Karpas-422 (cell line): Measurements from ENCODE around the gene LGR4. TPM values are rescaled to one million over a fixed set of nuclear protein-coding genes. Genes with fewer than 3 reads are reported as not detected.
"Not testable (repeated sequence)": the region's sequence is repeated elsewhere in the genome, so short reads cannot be mapped to it uniquely, and the experiment has no call there.

Source experiments
- DNase-seq: peaks from one replicate; pipeline ENCODE4 v3.0.0-alpha.2; 2015
- H2AFZ ChIP-seq: fragments of 200-600 bp; sonication (generic); 2 replicates; pipeline ENCODE4 v1.6.1; 2014; ENCODE audit warnings: antibody characterized with exemption, low read length, mixed read lengths
- H3K27ac ChIP-seq: fragments of 200-600 bp; sonication (generic); 2 replicates; pipeline ENCODE4 v1.5.1; 2014; ENCODE audit warnings: mild to moderate bottlenecking, low read length, moderate library complexity
- H3K27me3 ChIP-seq: fragments of 200-600 bp; sonication (generic); 2 replicates; pipeline ENCODE4 v1.6.1; 2014; ENCODE audit warnings: low read length, mixed read lengths
- H3K36me3 ChIP-seq: fragments of 200-600 bp; sonication (generic); 2 replicates; pipeline ENCODE4 v1.6.1; 2014; ENCODE audit warnings: low read length, mixed read lengths; ENCODE audit not compliant: insufficient read depth
- H3K4me1 ChIP-seq: fragments of 200-600 bp; sonication (generic); 2 replicates; pipeline ENCODE4 v1.6.1; 2014; ENCODE audit warnings: mild to moderate bottlenecking, low read length, mixed read lengths
- H3K4me2 ChIP-seq: fragments of 200-600 bp; sonication (generic); 2 replicates; pipeline ENCODE4 v1.6.1; 2014; ENCODE audit warnings: low read length, low read depth, mild to moderate bottlenecking; ENCODE audit not compliant: poor library complexity, severe bottlenecking
- H3K4me3 ChIP-seq: fragments of 200-600 bp; sonication (generic); 2 replicates; pipeline ENCODE4 v1.5.1; 2014; ENCODE audit warnings: mild to moderate bottlenecking, antibody characterized with exemption, low read length, mixed read lengths
- H3K79me2 ChIP-seq: fragments of 200-600 bp; sonication (generic); 2 replicates; pipeline ENCODE4 v1.6.1; 2014; ENCODE audit warnings: mild to moderate bottlenecking, low read length, mixed read lengths
- H3K9ac ChIP-seq: fragments of 200-600 bp; sonication (generic); 2 replicates; pipeline ENCODE4 v1.6.0; 2014; ENCODE audit warnings: low read length
- H3K9me2 ChIP-seq: fragments of 200-600 bp; sonication (generic), shearing (Covaris generic); replicated peaks from 2 replicates; pipeline ENCODE4 v1.6.0; 2014; ENCODE audit warnings: mild to moderate bottlenecking, low read length, moderate library complexity; ENCODE audit not compliant: insufficient read depth
- H3K9me3 ChIP-seq: fragments of 300-700, 200-600 bp; sonication (generic); 2 replicates; pipeline ENCODE4 v1.6.1; 2014; ENCODE audit warnings: low read length, mixed read lengths
- H4K20me1 ChIP-seq: fragments of 200-600 bp; sonication (generic); 2 replicates; pipeline ENCODE4 v1.6.1; 2014; ENCODE audit warnings: mild to moderate bottlenecking, antibody characterized with exemption, low read length, low read depth; ENCODE audit not compliant: insufficient read depth
- total RNA-seq: library from RNA; depleted of rRNA; stranded (reverse); fragments of >200 nt; shearing (Covaris generic); gene quantifications from 2 replicates; pipeline ENCODE4 v1.2.3, GENCODE V29; 2014; ENCODE audit warnings: low replicate concordance; rRNA removed

Gene LGR4
- total RNA-seq = 0.04 TPM in 1 of 2 replicates, not detected in the other

- H3K9me2 ChIP-seq = no peaks in the 10 kb centered on the region
- H4K20me1 ChIP-seq = no peaks in the 10 kb centered on the region
- H3K4me2 ChIP-seq = no peak within 1 kb of the TSS
- H3K9me3 ChIP-seq = no peaks in the 10 kb centered on the region
- no peaks in the 10 kb centered on the region for H3K27me3 ChIP-seq
- DNase-seq = no peak
- H3K79me2 ChIP-seq = no peaks in the 10 kb centered on the region
- H3K27ac ChIP-seq = no peak within 1 kb of the TSS
- H3K4me3 ChIP-seq = no peak within 1 kb of the TSS
- H3K4me1 ChIP-seq = no peaks in the 10 kb centered on the region; the same call in 1 of the 2 replicates
- no peak within 1 kb of the TSS for H2AFZ ChIP-seq
- H3K9ac ChIP-seq = no peak within 1 kb of the TSS
- H3K36me3 ChIP-seq = no peaks in the 10 kb centered on the region
Measured at GRCh38 chr11:27472398-27473016, at the start of gene LGR4. Gene LGR4, minus strand, starts transcription at chr11:27472790. Its CDS starts 488 bp downstream, at chr11:27472302.

DNA sequence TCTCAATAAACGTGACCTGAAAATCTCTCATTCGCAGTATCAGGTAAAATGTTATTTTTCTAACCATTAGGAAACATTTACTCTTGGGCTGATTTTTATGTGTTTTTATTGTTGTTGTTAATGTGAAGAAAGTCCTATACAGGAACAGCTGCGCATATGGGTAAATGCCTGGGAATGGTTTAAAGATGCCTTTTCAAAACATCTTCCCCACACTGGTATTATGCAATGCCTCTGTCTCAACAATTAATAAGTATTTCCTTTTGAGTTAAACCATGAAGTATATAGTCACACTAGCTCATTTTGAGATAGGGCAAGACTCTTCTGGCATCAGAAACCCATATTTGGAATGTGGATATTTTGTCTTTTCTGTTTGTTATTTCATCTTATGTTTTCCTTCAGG lies 47.6 kb upstream of the LGR4 start:
- Histone ChIP-seq H3K36me3 (no peaks in the 10 kb centered on the region), H3K4me2 (no peak overlapping the region), H3K9me2 (no peaks in the 10 kb centered on the region), H3K9me3 (no peaks in the 10 kb centered on the region), H3K4me3 (no peak overlapping the region), H3K79me2 (no peaks in the 10 kb centered on the region), H3K9ac (no peak overlapping the region), H3K4me1 (no peaks in the 10 kb centered on the region), H4K20me1 (no peaks in the 10 kb centered on the region), H3K27me3 (no peaks in the 10 kb centered on the region), H3K27ac (no peak overlapping the region), H2AFZ (no peak overlapping the region)
- no peak for DNase-seq

DNA sequence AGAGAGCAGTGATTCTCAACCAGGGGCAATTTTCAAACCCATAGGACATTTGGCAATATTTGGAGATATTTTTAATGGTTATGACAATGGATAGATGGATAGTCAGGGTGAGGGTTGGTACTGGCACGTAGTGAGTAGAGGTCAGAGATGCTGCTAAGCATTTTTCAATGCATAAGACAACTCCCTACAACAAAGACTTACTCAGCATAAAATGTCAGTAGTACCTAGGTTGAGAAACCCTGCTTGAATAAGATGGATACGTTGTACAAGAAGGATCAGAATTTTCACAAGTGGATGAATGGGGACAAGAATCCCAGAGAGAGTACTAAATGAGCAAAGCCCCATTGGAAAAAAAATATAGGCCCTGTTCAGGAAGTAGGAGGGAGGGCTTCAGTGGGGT lies 45.9 kb upstream of the LGR4 start:
- DNase-seq = no peak
- Histone ChIP-seq H3K9me2 (no peaks in the 10 kb centered on the region), H3K9ac (no peak overlapping the region), H3K27me3 (no peaks in the 10 kb centered on the region), H3K9me3 (no peaks in the 10 kb centered on the region), H4K20me1 (no peaks in the 10 kb centered on the region), H3K4me3 (no peak overlapping the region), H2AFZ (no peak overlapping the region), H3K4me2 (no peak overlapping the region), H3K79me2 (no peaks in the 10 kb centered on the region), H3K4me1 (no peaks in the 10 kb centered on the region), H3K27ac (no peak overlapping the region), H3K36me3 (no peaks in the 10 kb centered on the region)

- not testable (repeated sequence) for H2AFZ ChIP-seq, H4K20me1 ChIP-seq, H3K79me2 ChIP-seq, H3K27me3 ChIP-seq, H3K4me2 ChIP-seq, H3K36me3 ChIP-seq, H3K4me3 ChIP-seq, H3K9ac ChIP-seq, DNase-seq, H3K4me1 ChIP-seq, H3K9me3 ChIP-seq, H3K27ac ChIP-seq, H3K9me2 ChIP-seq
Measured at GRCh38 chr11:27517490-27517889, 44.9 kb upstream of the LGR4 start.

DNA sequence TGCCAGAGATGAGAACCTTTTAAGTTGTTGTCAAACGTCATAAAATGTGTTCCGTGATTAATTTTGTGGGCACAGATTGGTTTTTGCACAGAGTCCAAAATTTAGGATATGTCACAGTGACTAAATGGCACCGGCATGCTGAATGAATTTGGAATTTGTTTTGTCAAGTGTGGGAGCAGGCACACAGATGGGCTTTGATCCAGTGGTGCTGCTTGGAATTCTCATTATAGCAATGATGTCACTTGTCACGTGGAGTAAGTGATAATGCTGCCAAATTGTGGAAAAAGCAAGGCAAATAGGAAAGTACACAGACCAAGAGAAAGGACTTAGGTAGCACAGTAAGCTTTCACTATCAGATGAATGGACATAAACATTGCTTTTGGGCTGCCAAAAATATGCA lies 42.0 kb upstream of the LGR4 start:
- no peak overlapping the region for H3K9ac ChIP-seq
- H3K27me3 ChIP-seq = no peaks in the 10 kb centered on the region
- H3K27ac ChIP-seq = no peak overlapping the region
- no peaks in the 10 kb centered on the region for H3K36me3 ChIP-seq
- H3K9me2 ChIP-seq = no peaks in the 10 kb centered on the region
- no peak for DNase-seq
- no peaks in the 10 kb centered on the region for H3K9me3 ChIP-seq
- H3K4me1 ChIP-seq = no peaks in the 10 kb centered on the region
- no peak overlapping the region for H3K4me3 ChIP-seq
- H2AFZ ChIP-seq = no peak overlapping the region
- no peak overlapping the region for H3K4me2 ChIP-seq
- H3K79me2 ChIP-seq = no peaks in the 10 kb centered on the region
- H4K20me1 ChIP-seq = no peaks in the 10 kb centered on the region

- H2AFZ ChIP-seq = no peak overlapping the region
Measured at GRCh38 chr11:27514076-27514475, 41.5 kb upstream of the LGR4 start.

DNA sequence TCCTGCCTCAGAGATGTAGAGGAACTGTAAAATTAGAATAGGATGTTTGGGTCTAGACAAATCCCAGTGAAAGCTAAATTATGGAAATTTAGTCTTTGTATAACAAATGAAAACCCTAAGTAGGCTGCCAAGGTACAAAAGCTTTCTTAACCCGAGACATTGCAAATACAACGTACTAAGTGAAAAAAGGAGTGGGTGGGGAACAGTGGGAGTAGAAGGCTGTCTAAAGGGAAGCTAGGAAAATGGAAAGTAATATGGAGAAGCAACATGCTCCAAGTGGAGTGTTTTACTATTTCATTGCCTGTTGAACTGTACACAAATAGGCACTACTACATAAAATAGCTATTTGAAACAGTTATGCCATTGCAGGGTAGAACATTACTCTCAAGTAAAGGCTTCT lies 40.8 kb upstream of the LGR4 start:
- Histone ChIP-seq H3K36me3 (no peaks in the 10 kb centered on the region), H3K4me3 (no peak overlapping the region), H3K9me3 (no peaks in the 10 kb centered on the region), H3K9me2 (no peaks in the 10 kb centered on the region), H3K9ac (no peak overlapping the region), H3K4me1 (no peaks in the 10 kb centered on the region), H2AFZ (no peak overlapping the region), H4K20me1 (no peaks in the 10 kb centered on the region), H3K27ac (no peak overlapping the region), H3K79me2 (no peaks in the 10 kb centered on the region), H3K4me2 (no peak overlapping the region), H3K27me3 (no peaks in the 10 kb centered on the region)
- no peak for DNase-seq

More at GRCh38 chr11:27514076-27514475, 41.5 kb upstream of the LGR4 start:
- Histone ChIP-seq H3K4me1 (no peaks in the 10 kb centered on the region), H3K4me3 (no peak overlapping the region), H3K79me2 (no peaks in the 10 kb centered on the region), H3K4me2 (no peak overlapping the region), H3K9me3 (no peaks in the 10 kb centered on the region), H3K9ac (no peak overlapping the region), H3K27ac (no peak overlapping the region), H3K36me3 (no peaks in the 10 kb centered on the region), H4K20me1 (no peaks in the 10 kb centered on the region), H3K27me3 (no peaks in the 10 kb centered on the region), H3K9me2 (no peaks in the 10 kb centered on the region)
- DNase-seq = no peak

DNA sequence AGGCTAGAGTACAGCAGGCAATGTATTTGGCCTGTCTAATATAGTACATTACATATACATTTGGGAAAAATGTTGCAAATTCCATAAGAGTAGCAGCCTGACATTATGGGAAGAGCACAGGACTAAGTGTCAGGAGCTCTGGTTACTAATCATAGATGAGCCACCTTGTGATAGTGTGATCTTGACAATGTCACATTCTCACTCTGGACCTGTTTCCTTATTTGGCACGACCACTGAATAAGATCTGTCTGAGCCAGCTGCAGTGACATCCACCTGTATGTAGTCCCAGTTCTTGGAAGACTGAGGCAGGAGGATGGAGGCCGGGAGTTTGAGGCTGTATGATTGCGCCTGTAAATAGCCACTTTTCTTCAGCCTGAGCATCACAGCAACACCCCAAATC lies 39.6 kb upstream of the LGR4 start:
- Histone ChIP-seq H3K27me3 (no peaks in the 10 kb centered on the region), H2AFZ (no peak overlapping the region), H3K27ac (no peak overlapping the region), H3K4me1 (peaks cover 6% of the 10 kb centered on the region), H3K4me2 (no peak overlapping the region), H3K9me3 (no peaks in the 10 kb centered on the region), H3K9ac (no peak overlapping the region), H3K9me2 (no peaks in the 10 kb centered on the region), H3K36me3 (no peaks in the 10 kb centered on the region), H3K79me2 (peaks cover 5% of the 10 kb centered on the region; the same call in 1 of the 2 replicates), H3K4me3 (no peak overlapping the region), H4K20me1 (no peaks in the 10 kb centered on the region)
- DNase-seq = no peak
